WERI-Rb-1 (cell line): ENCODE results near the gene CREB3.

Experiments
- DNase-seq: peaks from one replicate; pipeline ENCODE4 v3.0.0-alpha.2; 2020
- H3K27ac ChIP-seq: fragments of 250-450 bp; sonication (Bioruptor Pico); 2 replicates; pipeline ENCODE4 v1.5.1; 2020; ENCODE audit warnings: mild to moderate bottlenecking, moderate library complexity
- H3K27me3 ChIP-seq: fragments of 250-450 bp; sonication (Bioruptor Pico); 2 replicates; pipeline ENCODE4 v1.5.1; 2021; ENCODE audit warnings: mild to moderate bottlenecking, low read depth, moderate library complexity; ENCODE audit not compliant: insufficient read depth, severe bottlenecking
- H3K36me3 ChIP-seq: fragments of 250-450 bp; sonication (Bioruptor Pico); 2 replicates; pipeline ENCODE4 v1.5.1; 2020; ENCODE audit warnings: mild to moderate bottlenecking, moderate library complexity
- H3K4me3 ChIP-seq: 2 replicates; pipeline ENCODE4 v1.5.1; 2011; ENCODE audit warnings: low read depth, mild to moderate bottlenecking, control low read depth, low read length
- H3K9me3 ChIP-seq: fragments of 250-450 bp; sonication (Bioruptor Pico); 2 replicates; pipeline ENCODE4 v1.5.1; 2021; ENCODE audit warnings: mild to moderate bottlenecking, moderate library complexity; ENCODE audit not compliant: severe bottlenecking
- CTCF ChIP-seq: IDR thresholded peaks from 2 replicates; pipeline ENCODE4 v1.5.1; 2011; ENCODE audit warnings: low read depth, mild to moderate bottlenecking, control low read depth, inconsistent platforms, low read length

The CREB3 gene

DNA sequence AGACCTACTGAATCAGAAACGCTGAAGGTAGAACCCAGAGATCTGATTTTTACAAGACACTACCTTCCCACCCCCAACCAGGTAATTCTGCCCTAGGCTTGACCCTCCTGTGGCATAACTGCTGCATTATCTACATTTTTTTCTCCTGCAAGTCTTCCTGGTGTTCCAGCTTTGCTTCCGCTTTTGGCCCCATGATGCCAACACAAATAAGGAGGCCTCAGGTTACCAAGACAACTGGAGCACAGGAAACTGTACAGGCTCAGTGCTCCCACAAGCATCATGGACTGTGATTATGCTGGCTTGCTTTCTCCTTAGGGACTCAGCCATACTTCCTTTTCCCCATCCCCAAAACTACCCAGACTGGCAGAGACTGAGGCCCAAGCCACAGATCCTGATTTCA lies 28.2 kb downstream of the CREB3 start:
- Histone ChIP-seq H3K27ac (no peak overlapping the region), H3K27me3 (no peaks in the 10 kb centered on the region), H3K36me3 (peaks cover 8% of the 10 kb centered on the region), H3K4me3 (no peak overlapping the region), H3K9me3 (no peaks in the 10 kb centered on the region)
- DNase-seq: no peak
- no peak for TF ChIP-seq CTCF

DNA sequence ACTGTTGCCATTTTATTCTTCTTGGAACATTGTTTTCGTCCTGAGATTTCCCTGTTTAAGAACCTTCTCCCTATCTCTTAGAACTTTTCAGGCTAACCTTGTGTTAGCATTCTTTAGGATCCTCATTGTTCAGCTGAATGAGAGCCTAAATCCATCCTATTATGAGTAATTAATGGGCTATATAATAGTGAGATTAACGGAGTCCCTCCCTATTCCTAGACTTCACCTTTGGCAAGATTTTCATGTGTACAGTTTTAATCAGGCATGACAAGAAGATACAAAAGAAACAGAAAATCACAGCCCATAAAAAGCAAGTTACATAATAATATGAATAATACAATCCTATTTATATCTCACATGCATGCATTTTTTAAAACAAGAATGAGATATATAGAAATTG lies 30.7 kb downstream of the CREB3 start:
- no peak for TF ChIP-seq CTCF
- Histone ChIP-seq H3K27ac (no peak overlapping the region), H3K4me3 (no peak overlapping the region), H3K9me3 (no peaks in the 10 kb centered on the region), H3K27me3 (no peaks in the 10 kb centered on the region), H3K36me3 (peaks cover 5% of the 10 kb centered on the region)
- no peak for DNase-seq

GRCh38 chr9:35763803-35764202 lies 31.3 kb downstream of the CREB3 start:
- TF ChIP-seq CTCF: no peak
- Histone ChIP-seq H3K9me3 (no peaks in the 10 kb centered on the region), H3K36me3 (peaks cover 5% of the 10 kb centered on the region), H3K27me3 (no peaks in the 10 kb centered on the region), H3K27ac (no peak overlapping the region), H3K4me3 (no peak overlapping the region)
- no peak for DNase-seq

DNA sequence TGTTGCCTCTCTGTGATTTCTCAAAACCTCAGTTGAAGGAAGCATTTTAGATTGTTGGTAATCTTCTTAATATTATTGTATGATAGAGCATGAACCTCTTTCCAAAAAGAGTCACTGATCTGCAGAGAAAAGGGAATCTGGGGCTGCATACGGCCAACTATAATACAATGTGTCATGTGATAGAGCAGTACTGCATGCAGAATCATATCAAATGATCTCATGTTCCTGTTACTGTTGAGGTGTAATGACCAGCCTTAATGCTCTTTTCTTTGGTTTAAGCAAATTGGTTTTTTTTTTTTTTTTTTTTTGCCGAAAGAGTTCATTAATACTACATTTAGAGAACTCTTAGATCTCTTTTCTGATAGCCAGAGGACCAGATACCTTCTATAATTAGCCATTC lies 34.5 kb downstream of the CREB3 start:
- no peak for DNase-seq
- TF ChIP-seq CTCF: no peak

GRCh38 chr9:35767458-35767857 lies 35.0 kb downstream of the CREB3 start:
- DNase-seq: no peak
- Histone ChIP-seq H3K4me3 (no peak overlapping the region), H3K27me3 (no peaks in the 10 kb centered on the region), H3K27ac (no peak overlapping the region), H3K9me3 (no peaks in the 10 kb centered on the region), H3K36me3 (no peaks in the 10 kb centered on the region; the same call in 1 of the 2 replicates)
- TF ChIP-seq CTCF: no peak

More for the DNA sequence above, 34.5 kb downstream of the CREB3 start:
- Histone ChIP-seq H3K4me3 (no peak overlapping the region), H3K36me3 (no peaks in the 10 kb centered on the region; the same call in 1 of the 2 replicates), H3K27ac (no peak overlapping the region), H3K9me3 (no peaks in the 10 kb centered on the region), H3K27me3 (no peaks in the 10 kb centered on the region)

DNA sequence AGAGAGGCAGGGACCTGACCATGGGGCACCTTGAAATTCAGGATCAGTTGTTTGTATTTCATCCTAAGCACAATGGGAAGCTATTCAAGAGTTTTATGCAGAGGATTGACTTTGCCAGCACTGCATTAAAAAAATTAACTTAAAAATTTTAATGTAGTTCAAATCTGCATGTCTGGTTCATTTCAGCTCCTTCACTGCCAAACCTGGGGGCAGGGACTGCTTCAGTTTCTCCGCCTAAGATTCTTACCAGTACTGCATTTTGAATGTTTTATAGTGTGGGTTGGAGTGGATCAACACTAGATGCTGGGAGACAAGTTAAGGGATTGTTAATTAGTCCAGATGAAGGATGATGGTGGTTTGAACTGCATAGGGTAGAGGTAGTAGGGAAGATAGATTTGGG lies 37.3 kb downstream of the CREB3 start:
- Histone ChIP-seq H3K4me3 (no peak overlapping the region), H3K36me3 (peaks cover 2% of the 10 kb centered on the region; the same call in 1 of the 2 replicates), H3K27me3 (no peaks in the 10 kb centered on the region), H3K9me3 (no peaks in the 10 kb centered on the region), H3K27ac (no peak overlapping the region)
- DNase-seq: no peak
- no peak for TF ChIP-seq CTCF
